Kidney epithelial cell (primary cell): ENCODE data around the gene TRPC4AP. TPM values are rescaled to one million over a fixed set of nuclear protein-coding genes. Genes with fewer than 3 reads are reported as not detected.

Experiments
- DNase-seq: peaks from one replicate; pipeline ENCODE4 v3.0.0-alpha.2; 2010; ENCODE audit warnings: low read depth
- H3K27me3 ChIP-seq: 2 replicates; pipeline ENCODE4 v1.6.0; 2011; ENCODE audit warnings: low read length; ENCODE audit not compliant: control insufficient read depth, insufficient read depth
- H3K36me3 ChIP-seq: 2 replicates; pipeline ENCODE4 v1.5.1; 2011; ENCODE audit warnings: low read length; ENCODE audit not compliant: control insufficient read depth, insufficient read depth
- H3K4me3 ChIP-seq: 2 replicates; pipeline ENCODE4 v1.5.1; 2011; ENCODE audit warnings: low read depth, mild to moderate bottlenecking, control low read depth, low read length
- total RNA-seq: library from RNA; depleted of rRNA; stranded (reverse); fragments of >200 nt; gene quantifications from 2 replicates; pipeline ENCODE4 v1.2.3, GENCODE V29; 2015
- TF ChIP-seq, protein P1 (sequence below): IDR thresholded peaks from 2 replicates; pipeline ENCODE4 v1.5.1; 2011; ENCODE audit warnings: mild to moderate bottlenecking, moderate library complexity, low read length, control low read depth, inconsistent platforms; ENCODE audit not compliant: insufficient read depth, poor library complexity, severe bottlenecking

Gene TRPC4AP
- total RNA-seq, 1 donor from 2014 or later = 78.8 TPM

DNA sequence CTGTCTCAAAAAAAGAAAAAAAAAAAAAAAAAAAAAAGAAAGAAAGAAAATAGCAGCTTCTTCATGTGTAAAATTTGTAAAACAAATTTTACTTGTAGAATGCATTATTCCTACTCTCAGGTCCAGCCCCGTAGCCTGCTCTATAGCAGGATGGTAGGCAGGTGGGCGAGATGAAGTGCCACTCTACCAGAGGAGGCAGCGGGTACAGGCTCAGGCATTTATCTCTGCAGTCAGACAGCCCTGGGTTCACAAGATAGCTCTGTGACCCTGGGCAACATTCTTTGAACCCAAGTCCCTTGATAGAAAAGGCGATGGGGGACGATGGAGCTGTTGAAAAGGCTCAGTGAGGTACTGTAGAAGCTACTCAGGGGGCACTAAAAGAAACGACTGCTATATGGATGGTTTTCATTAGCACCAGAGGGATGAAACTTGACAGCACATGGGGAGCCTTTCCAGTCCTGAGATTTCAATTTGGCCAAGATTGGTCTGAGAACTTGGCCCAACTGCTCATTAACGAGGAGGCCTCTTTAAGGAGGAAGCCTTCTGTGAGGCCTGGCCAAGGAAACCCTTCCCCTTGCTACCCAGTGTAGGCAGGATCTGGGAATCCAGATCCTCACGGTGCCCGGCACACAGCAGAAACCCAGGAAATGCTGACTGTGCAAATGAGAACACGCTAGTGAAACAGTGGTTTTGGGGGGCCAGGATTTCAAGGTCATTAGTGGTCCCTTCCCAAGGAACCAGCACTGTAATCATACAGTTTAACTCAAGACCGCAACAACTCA is 73.8 kb downstream of the TRPC4AP start:
- no peak for DNase-seq
- Histone ChIP-seq H3K27me3 (no peaks in the 10 kb centered on the region), H3K4me3 (no peak overlapping the region), H3K36me3 (no peaks in the 10 kb centered on the region)
- TF ChIP-seq, protein P1, sequence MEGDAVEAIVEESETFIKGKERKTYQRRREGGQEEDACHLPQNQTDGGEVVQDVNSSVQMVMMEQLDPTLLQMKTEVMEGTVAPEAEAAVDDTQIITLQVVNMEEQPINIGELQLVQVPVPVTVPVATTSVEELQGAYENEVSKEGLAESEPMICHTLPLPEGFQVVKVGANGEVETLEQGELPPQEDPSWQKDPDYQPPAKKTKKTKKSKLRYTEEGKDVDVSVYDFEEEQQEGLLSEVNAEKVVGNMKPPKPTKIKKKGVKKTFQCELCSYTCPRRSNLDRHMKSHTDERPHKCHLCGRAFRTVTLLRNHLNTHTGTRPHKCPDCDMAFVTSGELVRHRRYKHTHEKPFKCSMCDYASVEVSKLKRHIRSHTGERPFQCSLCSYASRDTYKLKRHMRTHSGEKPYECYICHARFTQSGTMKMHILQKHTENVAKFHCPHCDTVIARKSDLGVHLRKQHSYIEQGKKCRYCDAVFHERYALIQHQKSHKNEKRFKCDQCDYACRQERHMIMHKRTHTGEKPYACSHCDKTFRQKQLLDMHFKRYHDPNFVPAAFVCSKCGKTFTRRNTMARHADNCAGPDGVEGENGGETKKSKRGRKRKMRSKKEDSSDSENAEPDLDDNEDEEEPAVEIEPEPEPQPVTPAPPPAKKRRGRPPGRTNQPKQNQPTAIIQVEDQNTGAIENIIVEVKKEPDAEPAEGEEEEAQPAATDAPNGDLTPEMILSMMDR = no peak

DNA sequence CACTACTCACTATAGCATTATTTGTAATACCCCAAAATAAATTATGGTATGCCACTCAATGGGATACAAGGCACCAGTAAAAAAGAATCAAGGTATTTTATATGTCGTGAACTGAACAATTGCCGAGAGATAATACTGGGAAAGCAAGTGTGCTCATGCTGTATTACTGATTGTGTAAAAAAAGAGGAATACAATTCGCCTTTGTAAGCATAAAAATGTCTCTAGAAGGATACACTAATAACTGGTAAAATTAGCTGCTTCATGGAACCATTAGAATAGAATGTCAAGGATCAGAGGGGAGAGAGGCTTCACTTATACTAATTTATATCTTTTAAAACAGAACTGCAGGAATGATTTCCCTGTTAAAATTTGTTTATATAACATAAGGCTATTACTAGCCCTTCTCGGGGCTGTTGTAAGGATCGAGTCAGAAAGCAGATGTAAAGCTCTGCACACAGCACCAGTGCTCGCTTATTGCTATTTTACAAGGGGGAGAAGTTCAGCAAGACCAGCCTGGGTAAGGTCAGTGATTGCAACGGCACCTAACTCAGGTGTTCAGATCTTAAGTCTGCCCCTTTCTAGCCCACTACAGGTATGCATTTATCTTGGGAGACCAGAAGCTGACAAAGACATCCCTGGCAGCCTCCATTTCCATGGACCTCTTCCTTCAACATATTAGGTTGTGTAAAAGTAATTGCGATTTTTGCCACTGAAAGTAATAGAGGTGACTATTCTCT is 75.3 kb downstream of the TRPC4AP start:
- Histone ChIP-seq H3K27me3 (no peaks in the 10 kb centered on the region), H3K4me3 (no peak overlapping the region), H3K36me3 (no peaks in the 10 kb centered on the region)
- TF ChIP-seq, protein P1 = no peak
- no peak for DNase-seq

- H3K27me3 ChIP-seq = no peaks in the 10 kb centered on the region
- TF ChIP-seq, protein P1 = no peak
- no peaks in the 10 kb centered on the region for H3K36me3 ChIP-seq
- no peak for DNase-seq
- no peak overlapping the region for H3K4me3 ChIP-seq
Observed at GRCh38 chr20:35015863-35016193, 76.8 kb downstream of the TRPC4AP start.

DNA sequence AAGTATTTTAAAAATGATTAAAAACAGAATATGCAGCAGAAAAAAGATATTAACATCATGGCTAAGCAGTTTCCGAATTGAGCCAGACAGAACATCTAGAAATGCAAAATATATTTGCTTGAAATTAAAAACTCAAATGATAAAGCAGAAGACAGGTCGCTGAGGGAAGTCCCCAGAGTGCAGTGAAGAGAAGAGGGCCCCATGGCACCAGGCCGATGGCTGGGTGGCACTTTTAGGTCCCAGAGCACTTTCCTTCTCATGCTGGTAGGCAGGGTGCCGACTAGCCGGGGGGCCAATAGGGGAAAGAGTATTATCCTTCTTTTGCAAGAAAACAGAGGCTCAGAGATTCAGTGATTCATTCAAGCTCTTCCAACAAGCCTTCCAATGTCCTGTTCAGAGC is 78.1 kb downstream of the TRPC4AP start:
- no peak for DNase-seq
- Histone ChIP-seq H3K36me3 (no peaks in the 10 kb centered on the region), H3K27me3 (no peaks in the 10 kb centered on the region), H3K4me3 (no peak overlapping the region)
- TF ChIP-seq, protein P1 = no peak

GRCh38 chr20:35013421-35014411 is 78.9 kb downstream of the TRPC4AP start:
- H3K27me3 ChIP-seq = no peaks in the 10 kb centered on the region
- TF ChIP-seq, protein P1 = no peak
- no peak for DNase-seq
- H3K36me3 ChIP-seq = peaks cover 3% of the 10 kb centered on the region
- H3K4me3 ChIP-seq = no peak overlapping the region
